Measurements from ENCODE around the gene HACL1.

Gene HACL1

DNA sequence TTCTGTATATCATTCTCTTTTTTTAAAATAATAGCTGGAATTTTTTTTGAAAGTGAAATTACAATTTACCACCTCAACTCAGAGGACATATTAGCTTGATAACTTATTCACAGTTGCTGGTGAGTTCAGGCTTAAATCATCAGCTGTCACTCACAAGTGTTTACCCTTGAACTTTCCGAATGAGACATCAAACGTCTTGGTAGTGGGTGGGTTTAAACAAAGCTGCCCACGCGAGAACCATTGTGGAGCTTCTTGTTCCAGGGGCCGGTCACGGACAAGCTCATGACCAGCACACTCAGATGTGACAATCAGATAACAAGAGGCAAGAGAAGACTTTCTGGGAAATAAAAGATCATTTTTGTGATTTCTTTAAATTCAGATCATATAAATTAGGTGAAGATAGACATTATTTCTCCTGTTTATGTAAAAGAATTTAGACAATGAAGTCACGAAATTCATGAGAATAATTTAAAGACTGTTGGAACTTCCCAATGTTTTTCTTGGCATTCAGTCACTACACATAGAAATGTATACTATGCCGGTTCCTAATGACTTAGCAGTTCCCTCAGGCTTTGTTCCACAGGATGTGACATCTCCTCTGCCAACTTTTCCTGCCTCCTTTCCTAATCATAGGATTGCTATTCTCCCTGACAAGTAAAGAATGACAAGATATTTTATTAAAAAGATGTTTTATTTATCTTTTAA, 29.4 kb upstream of the HACL1 start (continued):
- TF ChIP-seq OSR2 (tag by site-specific recombination; IDR thresholded peaks at IDR 0.05), result peak; percentile 12; the same call in 1 of the 2 replicates
- TF ChIP-seq HOXC10 (CRISPR knock-in tag; IDR thresholded peaks at IDR 0.05), result no peak
- TF ChIP-seq, protein P1, sequence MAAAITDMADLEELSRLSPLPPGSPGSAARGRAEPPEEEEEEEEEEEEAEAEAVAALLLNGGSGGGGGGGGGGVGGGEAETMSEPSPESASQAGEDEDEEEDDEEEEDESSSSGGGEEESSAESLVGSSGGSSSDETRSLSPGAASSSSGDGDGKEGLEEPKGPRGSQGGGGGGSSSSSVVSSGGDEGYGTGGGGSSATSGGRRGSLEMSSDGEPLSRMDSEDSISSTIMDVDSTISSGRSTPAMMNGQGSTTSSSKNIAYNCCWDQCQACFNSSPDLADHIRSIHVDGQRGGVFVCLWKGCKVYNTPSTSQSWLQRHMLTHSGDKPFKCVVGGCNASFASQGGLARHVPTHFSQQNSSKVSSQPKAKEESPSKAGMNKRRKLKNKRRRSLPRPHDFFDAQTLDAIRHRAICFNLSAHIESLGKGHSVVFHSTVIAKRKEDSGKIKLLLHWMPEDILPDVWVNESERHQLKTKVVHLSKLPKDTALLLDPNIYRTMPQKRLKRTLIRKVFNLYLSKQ (tag by site-specific recombination; IDR thresholded peaks at IDR 0.05; ENCODE audit: borderline replicate concordance), result no peak
- TF ChIP-seq, protein P2, sequence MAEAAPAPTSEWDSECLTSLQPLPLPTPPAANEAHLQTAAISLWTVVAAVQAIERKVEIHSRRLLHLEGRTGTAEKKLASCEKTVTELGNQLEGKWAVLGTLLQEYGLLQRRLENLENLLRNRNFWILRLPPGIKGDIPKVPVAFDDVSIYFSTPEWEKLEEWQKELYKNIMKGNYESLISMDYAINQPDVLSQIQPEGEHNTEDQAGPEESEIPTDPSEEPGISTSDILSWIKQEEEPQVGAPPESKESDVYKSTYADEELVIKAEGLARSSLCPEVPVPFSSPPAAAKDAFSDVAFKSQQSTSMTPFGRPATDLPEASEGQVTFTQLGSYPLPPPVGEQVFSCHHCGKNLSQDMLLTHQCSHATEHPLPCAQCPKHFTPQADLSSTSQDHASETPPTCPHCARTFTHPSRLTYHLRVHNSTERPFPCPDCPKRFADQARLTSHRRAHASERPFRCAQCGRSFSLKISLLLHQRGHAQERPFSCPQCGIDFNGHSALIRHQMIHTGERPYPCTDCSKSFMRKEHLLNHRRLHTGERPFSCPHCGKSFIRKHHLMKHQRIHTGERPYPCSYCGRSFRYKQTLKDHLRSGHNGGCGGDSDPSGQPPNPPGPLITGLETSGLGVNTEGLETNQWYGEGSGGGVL (tag by site-specific recombination; IDR thresholded peaks at IDR 0.05), result no peak
- no peak for TF ChIP-seq ZNF660 (tag by site-specific recombination; IDR thresholded peaks at IDR 0.05)
- no peak for TF ChIP-seq BCL11B (tag by site-specific recombination; IDR thresholded peaks at IDR 0.05; ENCODE audit: low read depth)
- TF ChIP-seq ZNF248 (tag by site-specific recombination; IDR thresholded peaks at IDR 0.05), result no peak
- TF ChIP-seq, protein P3, sequence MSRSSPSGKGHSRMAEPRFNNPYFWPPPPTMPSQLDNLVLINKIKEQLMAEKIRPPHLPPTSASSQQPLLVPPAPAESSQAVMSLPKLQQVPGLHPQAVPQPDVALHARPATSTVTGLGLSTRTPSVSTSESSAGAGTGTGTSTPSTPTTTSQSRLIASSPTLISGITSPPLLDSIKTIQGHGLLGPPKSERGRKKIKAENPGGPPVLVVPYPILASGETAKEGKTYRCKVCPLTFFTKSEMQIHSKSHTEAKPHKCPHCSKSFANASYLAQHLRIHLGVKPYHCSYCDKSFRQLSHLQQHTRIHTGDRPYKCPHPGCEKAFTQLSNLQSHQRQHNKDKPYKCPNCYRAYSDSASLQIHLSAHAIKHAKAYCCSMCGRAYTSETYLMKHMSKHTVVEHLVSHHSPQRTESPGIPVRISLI (tag by site-specific recombination; IDR thresholded peaks at IDR 0.05), result no peak
- no peak for TF ChIP-seq ZNF776 (tag by site-specific recombination; IDR thresholded peaks at IDR 0.05; ENCODE audit: borderline replicate concordance)
- TF ChIP-seq, protein P4, sequence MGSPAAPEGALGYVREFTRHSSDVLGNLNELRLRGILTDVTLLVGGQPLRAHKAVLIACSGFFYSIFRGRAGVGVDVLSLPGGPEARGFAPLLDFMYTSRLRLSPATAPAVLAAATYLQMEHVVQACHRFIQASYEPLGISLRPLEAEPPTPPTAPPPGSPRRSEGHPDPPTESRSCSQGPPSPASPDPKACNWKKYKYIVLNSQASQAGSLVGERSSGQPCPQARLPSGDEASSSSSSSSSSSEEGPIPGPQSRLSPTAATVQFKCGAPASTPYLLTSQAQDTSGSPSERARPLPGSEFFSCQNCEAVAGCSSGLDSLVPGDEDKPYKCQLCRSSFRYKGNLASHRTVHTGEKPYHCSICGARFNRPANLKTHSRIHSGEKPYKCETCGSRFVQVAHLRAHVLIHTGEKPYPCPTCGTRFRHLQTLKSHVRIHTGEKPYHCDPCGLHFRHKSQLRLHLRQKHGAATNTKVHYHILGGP (tag by site-specific recombination; IDR thresholded peaks at IDR 0.05), result no peak
- TF ChIP-seq GLI2 (tag by site-specific recombination; IDR thresholded peaks at IDR 0.05; ENCODE audit: borderline replicate concordance, low read depth), result no peak
- TF ChIP-seq OVOL3 (tag by site-specific recombination; IDR thresholded peaks at IDR 0.05), result no peak
- no peak for TF ChIP-seq ZNF670 (tag by site-specific recombination; IDR thresholded peaks at IDR 0.05; ENCODE audit: low read depth)
- no peak for TF ChIP-seq ZNF560 (tag by site-specific recombination; IDR thresholded peaks at IDR 0.05; ENCODE audit: borderline replicate concordance)
- no peak for TF ChIP-seq ZNF366 (tag by site-specific recombination; conservative IDR thresholded peaks at IDR 0.05)
- TF ChIP-seq, protein P5, sequence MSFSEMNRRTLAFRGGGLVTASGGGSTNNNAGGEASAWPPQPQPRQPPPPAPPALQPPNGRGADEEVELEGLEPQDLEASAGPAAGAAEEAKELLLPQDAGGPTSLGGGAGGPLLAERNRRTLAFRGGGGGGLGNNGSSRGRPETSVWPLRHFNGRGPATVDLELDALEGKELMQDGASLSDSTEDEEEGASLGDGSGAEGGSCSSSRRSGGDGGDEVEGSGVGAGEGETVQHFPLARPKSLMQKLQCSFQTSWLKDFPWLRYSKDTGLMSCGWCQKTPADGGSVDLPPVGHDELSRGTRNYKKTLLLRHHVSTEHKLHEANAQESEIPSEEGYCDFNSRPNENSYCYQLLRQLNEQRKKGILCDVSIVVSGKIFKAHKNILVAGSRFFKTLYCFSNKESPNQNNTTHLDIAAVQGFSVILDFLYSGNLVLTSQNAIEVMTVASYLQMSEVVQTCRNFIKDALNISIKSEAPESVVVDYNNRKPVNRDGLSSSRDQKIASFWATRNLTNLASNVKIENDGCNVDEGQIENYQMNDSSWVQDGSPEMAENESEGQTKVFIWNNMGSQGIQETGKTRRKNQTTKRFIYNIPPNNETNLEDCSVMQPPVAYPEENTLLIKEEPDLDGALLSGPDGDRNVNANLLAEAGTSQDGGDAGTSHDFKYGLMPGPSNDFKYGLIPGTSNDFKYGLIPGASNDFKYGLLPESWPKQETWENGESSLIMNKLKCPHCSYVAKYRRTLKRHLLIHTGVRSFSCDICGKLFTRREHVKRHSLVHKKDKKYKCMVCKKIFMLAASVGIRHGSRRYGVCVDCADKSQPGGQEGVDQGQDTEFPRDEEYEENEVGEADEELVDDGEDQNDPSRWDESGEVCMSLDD (tag by site-specific recombination; IDR thresholded peaks at IDR 0.05), result no peak
- no peak for TF ChIP-seq KLF9 (tag by site-specific recombination; IDR thresholded peaks at IDR 0.05; ENCODE audit: low read depth)
- TF ChIP-seq, protein P6, sequence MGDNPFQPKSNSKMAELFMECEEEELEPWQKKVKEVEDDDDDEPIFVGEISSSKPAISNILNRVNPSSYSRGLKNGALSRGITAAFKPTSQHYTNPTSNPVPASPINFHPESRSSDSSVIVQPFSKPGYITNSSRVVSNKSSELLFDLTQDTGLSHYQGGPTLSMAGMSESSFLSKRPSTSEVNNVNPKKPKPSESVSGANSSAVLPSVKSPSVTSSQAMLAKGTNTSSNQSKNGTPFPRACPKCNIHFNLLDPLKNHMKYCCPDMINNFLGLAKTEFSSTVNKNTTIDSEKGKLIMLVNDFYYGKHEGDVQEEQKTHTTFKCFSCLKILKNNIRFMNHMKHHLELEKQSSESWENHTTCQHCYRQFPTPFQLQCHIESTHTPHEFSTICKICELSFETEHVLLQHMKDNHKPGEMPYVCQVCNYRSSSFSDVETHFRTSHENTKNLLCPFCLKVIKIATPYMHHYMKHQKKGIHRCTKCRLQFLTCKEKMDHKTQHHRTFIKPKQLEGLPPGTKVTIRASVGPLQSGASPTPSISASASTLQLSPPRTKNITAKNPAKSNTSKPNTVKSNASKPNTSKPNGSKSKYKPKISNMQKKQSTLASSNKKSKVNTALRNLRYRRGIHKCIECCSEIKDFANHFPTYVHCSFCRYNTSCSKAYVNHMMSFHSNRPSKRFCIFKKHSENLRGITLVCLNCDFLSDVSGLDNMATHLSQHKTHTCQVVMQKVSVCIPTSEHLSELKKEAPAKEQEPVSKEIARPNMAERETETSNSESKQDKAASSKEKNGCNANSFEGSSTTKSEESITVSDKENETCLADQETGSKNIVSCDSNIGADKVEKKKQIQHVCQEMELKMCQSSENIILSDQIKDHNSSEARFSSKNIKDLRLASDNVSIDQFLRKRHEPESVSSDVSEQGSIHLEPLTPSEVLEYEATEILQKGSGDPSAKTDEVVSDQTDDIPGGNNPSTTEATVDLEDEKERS (tag by site-specific recombination; IDR thresholded peaks at IDR 0.05), result no peak
- TF ChIP-seq ZNF391 (tag by site-specific recombination; IDR thresholded peaks at IDR 0.05; ENCODE audit: borderline replicate concordance, low read depth), result no peak
- no peak for TF ChIP-seq ZFP3 (tag by site-specific recombination; IDR thresholded peaks at IDR 0.05; ENCODE audit: low read depth)
- TF ChIP-seq, protein P7, sequence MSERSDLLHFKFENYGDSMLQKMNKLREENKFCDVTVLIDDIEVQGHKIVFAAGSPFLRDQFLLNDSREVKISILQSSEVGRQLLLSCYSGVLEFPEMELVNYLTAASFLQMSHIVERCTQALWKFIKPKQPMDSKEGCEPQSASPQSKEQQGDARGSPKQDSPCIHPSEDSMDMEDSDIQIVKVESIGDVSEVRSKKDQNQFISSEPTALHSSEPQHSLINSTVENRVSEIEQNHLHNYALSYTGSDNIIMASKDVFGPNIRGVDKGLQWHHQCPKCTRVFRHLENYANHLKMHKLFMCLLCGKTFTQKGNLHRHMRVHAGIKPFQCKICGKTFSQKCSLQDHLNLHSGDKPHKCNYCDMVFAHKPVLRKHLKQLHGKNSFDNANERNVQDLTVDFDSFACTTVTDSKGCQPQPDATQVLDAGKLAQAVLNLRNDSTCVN (tag by site-specific recombination; optimal IDR thresholded peaks at IDR 0.05), result no peak
- TF ChIP-seq, protein P8, sequence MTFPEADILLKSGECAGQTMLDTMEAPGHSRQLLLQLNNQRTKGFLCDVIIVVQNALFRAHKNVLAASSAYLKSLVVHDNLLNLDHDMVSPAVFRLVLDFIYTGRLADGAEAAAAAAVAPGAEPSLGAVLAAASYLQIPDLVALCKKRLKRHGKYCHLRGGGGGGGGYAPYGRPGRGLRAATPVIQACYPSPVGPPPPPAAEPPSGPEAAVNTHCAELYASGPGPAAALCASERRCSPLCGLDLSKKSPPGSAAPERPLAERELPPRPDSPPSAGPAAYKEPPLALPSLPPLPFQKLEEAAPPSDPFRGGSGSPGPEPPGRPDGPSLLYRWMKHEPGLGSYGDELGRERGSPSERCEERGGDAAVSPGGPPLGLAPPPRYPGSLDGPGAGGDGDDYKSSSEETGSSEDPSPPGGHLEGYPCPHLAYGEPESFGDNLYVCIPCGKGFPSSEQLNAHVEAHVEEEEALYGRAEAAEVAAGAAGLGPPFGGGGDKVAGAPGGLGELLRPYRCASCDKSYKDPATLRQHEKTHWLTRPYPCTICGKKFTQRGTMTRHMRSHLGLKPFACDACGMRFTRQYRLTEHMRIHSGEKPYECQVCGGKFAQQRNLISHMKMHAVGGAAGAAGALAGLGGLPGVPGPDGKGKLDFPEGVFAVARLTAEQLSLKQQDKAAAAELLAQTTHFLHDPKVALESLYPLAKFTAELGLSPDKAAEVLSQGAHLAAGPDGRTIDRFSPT (tag by site-specific recombination; IDR thresholded peaks at IDR 0.05), result no peak

Measured in HEK293 (cell line).